Measurements from ENCODE around the gene MINDY3. TPM values are rescaled to one million over a fixed set of nuclear protein-coding genes. Genes with fewer than 3 reads are reported as not detected.

Gene MINDY3
- total RNA-seq (2022; extraction: Qiagen RNA extraction): 13.0 to 15.0 TPM (median 14.0 TPM) in 5 replicates

DNA sequence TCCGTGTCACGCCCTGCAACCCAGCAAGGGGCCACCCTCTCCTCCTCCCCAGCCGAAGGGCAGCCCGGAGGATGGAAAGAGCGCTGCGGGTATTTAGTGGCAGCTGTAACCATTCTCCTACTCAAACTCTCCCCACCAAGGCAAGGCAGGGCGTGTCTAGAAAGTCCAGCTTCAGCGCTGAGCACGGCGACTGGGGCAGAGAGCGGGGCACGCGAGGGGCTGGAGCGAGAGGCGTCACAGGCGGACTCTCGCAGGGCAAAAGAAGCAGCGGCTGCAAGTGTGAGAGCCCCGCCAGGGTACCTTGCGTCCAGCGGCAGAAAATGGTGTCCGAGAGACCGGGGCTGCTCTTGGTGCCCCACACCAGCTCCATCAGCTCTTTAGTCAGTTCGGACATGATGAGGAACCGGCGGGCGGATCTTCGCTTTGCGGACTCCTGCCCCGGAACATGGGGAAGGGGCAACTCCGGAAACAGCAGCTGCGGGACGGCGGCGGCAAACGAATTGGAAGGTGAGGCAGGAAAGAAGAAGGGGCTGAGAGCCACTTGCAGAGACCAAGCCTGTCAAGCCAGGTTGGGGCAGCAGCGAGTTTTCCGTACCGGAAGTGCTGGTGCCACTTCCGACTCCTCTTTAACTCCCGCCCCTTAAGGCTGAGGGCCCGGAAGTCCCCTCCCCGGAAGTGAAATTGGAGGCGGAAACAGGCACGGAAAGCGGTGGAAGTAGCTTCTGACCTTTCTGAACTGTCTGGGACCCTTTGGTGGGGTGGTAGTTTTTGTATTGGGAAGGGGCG, at the start of gene MINDY3:
Gene MINDY3, minus strand, starts transcription at position 602 of the 786 bp plus-strand sequence. Its CDS starts 208 bp downstream, at position 394.

Other genes starting within 250 kb of the MINDY3 start
- not detected in 5 replicates for gene ITGA8, start 140.6 kb downstream of the MINDY3 start, total RNA-seq (2022; extraction: Qiagen RNA extraction)